ENCODE measurements around the gene VPS51. TPM values are rescaled to one million over a fixed set of nuclear protein-coding genes. Genes with fewer than 3 reads are reported as not detected.
A peak's percentile ranks its signal among the peaks of the same experiment; 100 is the strongest.

Gene VPS51
- total and polyA plus RNA-seq, 9 of the 15 experiments (the other 6 are each of a cell fraction or from before 2014, with no cell fraction given), result 1.8 to 143 (median 46.8) TPM

DNA sequence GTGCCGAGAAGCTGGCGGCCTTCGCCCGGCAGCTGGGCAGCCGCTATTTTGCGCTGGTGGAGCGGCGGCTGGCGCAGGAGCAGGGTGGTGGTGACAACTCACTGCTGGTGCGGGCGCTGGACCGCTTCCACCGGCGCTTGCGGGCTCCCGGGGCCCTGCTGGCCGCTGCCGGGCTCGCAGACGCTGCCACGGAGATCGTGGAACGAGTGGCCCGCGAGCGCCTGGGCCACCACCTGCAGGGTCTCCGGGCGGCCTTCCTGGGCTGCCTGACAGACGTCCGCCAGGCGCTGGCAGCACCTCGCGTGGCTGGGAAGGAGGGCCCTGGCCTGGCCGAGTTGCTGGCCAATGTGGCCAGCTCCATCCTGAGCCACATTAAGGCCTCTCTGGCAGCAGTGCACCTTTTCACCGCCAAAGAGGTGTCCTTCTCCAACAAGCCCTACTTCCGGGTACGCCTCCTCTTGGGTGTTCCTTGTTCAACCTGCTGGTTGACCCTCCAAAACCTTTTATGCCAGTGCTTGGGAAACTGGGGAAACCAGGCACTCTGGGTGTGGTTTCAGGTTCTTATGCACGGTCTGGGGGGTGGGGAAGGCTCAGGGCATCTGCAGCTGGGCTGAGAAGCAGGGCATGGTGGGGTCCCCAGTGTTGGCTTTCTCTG lies 12.6 kb downstream of the VPS51 start:
- in situ Hi-C loops (cut with MboI) (no loop called here), intact Hi-C loops (cut with micrococcal nuclease) (no loop called here)
- DNase-seq (ENCODE audit: extremely low read depth in 1 of 4, low spot score in 3 of 4), result no peak
- no TSS peak for BruUV-seq (replicated peaks)
- no peaks in the 10 kb centered on the region for H3K9me1 ChIP-seq (ENCODE audit: control insufficient read depth, insufficient read depth, low read length)
- no peaks in the 10 kb centered on the region for H4K20me1 ChIP-seq (replicated peaks; ENCODE audit: control insufficient read depth, insufficient read depth, low read length)
- no peak for ATAC-seq
- H3K27me3 ChIP-seq (ENCODE audit: control insufficient read depth in 2 of 2, insufficient read depth in 2 of 2, low read length in 2 of 2), result no peaks in the 10 kb centered on the region
- H3K79me2 ChIP-seq (ENCODE audit: control insufficient read depth, insufficient read depth, low read length), result peaks cover 7% of the 10 kb centered on the region; the same call in 2 of the 3 replicates
- H2AFZ ChIP-seq (ENCODE audit: low read depth, low read length), result no peak overlapping the region
- ChIA-PET POLR2A (interaction anchor here (0.7 to 7.2 kb wide), 3 partner anchors 12 to 173 kb away, joined by 3 to 92 read pairs (median 3); partner anchors contain the start of genes GPHA2 and VPS51), CTCF (ENCODE audit: low intra/inter-chr PET ratio) (interaction anchor here (0.5 to 0.7 kb wide), 2 partner anchors 146 to 480 kb away, joined by 3 read pairs; no protein-coding TSS in a partner anchor)
- TF ChIP-seq SUPT5H (IDR thresholded peaks at IDR 0.05) (no peak), THRA (IDR thresholded peaks at IDR 0.05) (no peak)
- TF ChIP-seq, protein P1, sequence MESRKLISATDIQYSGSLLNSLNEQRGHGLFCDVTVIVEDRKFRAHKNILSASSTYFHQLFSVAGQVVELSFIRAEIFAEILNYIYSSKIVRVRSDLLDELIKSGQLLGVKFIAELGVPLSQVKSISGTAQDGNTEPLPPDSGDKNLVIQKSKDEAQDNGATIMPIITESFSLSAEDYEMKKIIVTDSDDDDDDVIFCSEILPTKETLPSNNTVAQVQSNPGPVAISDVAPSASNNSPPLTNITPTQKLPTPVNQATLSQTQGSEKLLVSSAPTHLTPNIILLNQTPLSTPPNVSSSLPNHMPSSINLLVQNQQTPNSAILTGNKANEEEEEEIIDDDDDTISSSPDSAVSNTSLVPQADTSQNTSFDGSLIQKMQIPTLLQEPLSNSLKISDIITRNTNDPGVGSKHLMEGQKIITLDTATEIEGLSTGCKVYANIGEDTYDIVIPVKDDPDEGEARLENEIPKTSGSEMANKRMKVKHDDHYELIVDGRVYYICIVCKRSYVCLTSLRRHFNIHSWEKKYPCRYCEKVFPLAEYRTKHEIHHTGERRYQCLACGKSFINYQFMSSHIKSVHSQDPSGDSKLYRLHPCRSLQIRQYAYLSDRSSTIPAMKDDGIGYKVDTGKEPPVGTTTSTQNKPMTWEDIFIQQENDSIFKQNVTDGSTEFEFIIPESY (CRISPR knock-in tag; IDR thresholded peaks at IDR 0.05), result peak; percentile 64; the same call in 1 of the 2 replicates
- no peak for FAIRE-seq
- WGBS (ENCODE audit: insufficient coverage, low coverage, missing lambda C conversion rate), result 91% methylated on average over 11 of the region's 38 CpGs
- H3K27ac ChIP-seq (ENCODE audit: extremely low read depth, low read depth, low read length), result no peak overlapping the region
- H3K9ac ChIP-seq (ENCODE audit: insufficient read depth in 1 of 2, low read depth in 2 of 2, low read length in 2 of 2), result no peak overlapping the region
- H3K4me1 ChIP-seq (replicated peaks in 1 of 2; ENCODE audit: control insufficient read depth in 2 of 2, insufficient read depth in 2 of 2, low read length in 2 of 2), result peaks cover 17 to 43% of the 10 kb centered on the region in 2 experiments
- H3K36me3 ChIP-seq (ENCODE audit: control insufficient read depth, insufficient read depth, low read length), result peaks cover 22% of the 10 kb centered on the region; the same call in 1 of the 3 replicates
- H3K9me3 ChIP-seq (replicated peaks; ENCODE audit: control insufficient read depth, insufficient read depth, low read depth, low read length), result no peaks in the 10 kb centered on the region
- H3K4me2 ChIP-seq (ENCODE audit: insufficient read depth, low read length), result no peak overlapping the region
- no peak overlapping the region for H3K4me3 ChIP-seq

All from K562 (cell line).